ENCODE results near the gene SCMH1. TPM values are rescaled to one million over a fixed set of nuclear protein-coding genes. Genes with fewer than 3 reads are reported as not detected.
A peak's percentile ranks its signal among the peaks of the same experiment; 100 is the strongest.

SCMH1 gene
- total RNA-seq, 1 donor from 2014 or later = 9.7 TPM

GRCh38 chr1:41100170-41100569, 141.9 kb downstream of the SCMH1 start:
- no peak for DNase-seq (ENCODE audit: low read depth in 2 of 2)

- no peak for DNase-seq (ENCODE audit: low read depth in 2 of 2)
Observed at GRCh38 chr1:41098730-41099460, 143.2 kb downstream of the SCMH1 start.

- DNase-seq (ENCODE audit: low read depth in 2 of 2) = no peak
Observed at GRCh38 chr1:41097105-41097504, 145.0 kb downstream of the SCMH1 start.

- no peak for DNase-seq (ENCODE audit: low read depth in 2 of 2)
Observed at GRCh38 chr1:41093826-41094225, 148.3 kb downstream of the SCMH1 start.

GRCh38 chr1:41086921-41087320, 155.2 kb downstream of the SCMH1 start:
- no peak for DNase-seq (ENCODE audit: low read depth in 2 of 2)

- DNase-seq (ENCODE audit: low read depth in 2 of 2) = peak; percentile 24 to 58
Observed at GRCh38 chr1:41078616-41079015, 163.5 kb downstream of the SCMH1 start.

GRCh38 chr1:41078193-41078592, 163.9 kb downstream of the SCMH1 start:
- no peak for DNase-seq (ENCODE audit: low read depth in 2 of 2)

GRCh38 chr1:41073971-41074370, 168.1 kb downstream of the SCMH1 start:
- DNase-seq (ENCODE audit: low read depth in 2 of 2) = peak in 1 of 2 donors; percentile 71

GRCh38 chr1:41072051-41072450, 170.1 kb downstream of the SCMH1 start:
- peak in 1 of 2 donors; percentile 58 for DNase-seq (ENCODE audit: low read depth in 2 of 2)

GRCh38 chr1:41056907-41057306, 185.2 kb downstream of the SCMH1 start:
- no peak for DNase-seq (ENCODE audit: low read depth in 2 of 2)

- no peak for DNase-seq (ENCODE audit: low read depth in 2 of 2)
Observed at GRCh38 chr1:41053316-41053715, 188.8 kb downstream of the SCMH1 start.

GRCh38 chr1:41051022-41051421, 191.1 kb downstream of the SCMH1 start:
- peak; percentile 31 to 37 for DNase-seq (ENCODE audit: low read depth in 2 of 2)

GRCh38 chr1:41048540-41048939, 193.6 kb downstream of the SCMH1 start:
- DNase-seq (ENCODE audit: low read depth in 2 of 2) = no peak

- DNase-seq (ENCODE audit: low read depth in 2 of 2) = no peak
Observed at GRCh38 chr1:41046347-41046775, 195.7 kb downstream of the SCMH1 start.

GRCh38 chr1:41045740-41046139, 196.4 kb downstream of the SCMH1 start:
- peak; percentile 43 to 87 for DNase-seq (ENCODE audit: low read depth in 2 of 2)

- peak in 1 of 2 donors; percentile 41 for DNase-seq (ENCODE audit: low read depth in 2 of 2)
Observed at GRCh38 chr1:41044187-41044586, 197.9 kb downstream of the SCMH1 start.

- DNase-seq (ENCODE audit: low read depth in 2 of 2) = no peak
Observed at GRCh38 chr1:41041614-41042270, 200.4 kb downstream of the SCMH1 start.

- DNase-seq (ENCODE audit: low read depth in 2 of 2) = no peak
Observed at GRCh38 chr1:41038110-41038509, 204.0 kb downstream of the SCMH1 start.

GRCh38 chr1:41037116-41037903, 204.8 kb downstream of the SCMH1 start:
- DNase-seq (ENCODE audit: low read depth in 2 of 2) = no peak

GRCh38 chr1:41033272-41033671, 208.8 kb downstream of the SCMH1 start:
- peak in 1 of 2 donors; percentile 50 for DNase-seq (ENCODE audit: low read depth in 2 of 2)

GRCh38 chr1:41032147-41032546, 210.0 kb downstream of the SCMH1 start:
- no peak for DNase-seq (ENCODE audit: low read depth in 2 of 2)

All from lung microvascular endothelial cell (primary cell).